Right atrium auricular region (tissue), 2 donors: ENCODE results near the gene ECT2L. TPM values are rescaled to one million over a fixed set of nuclear protein-coding genes. Genes with fewer than 3 reads are reported as not detected.

Experiments used
- DNase-seq: peaks from one replicate; pipeline ENCODE4 v3.0.0-alpha.2; 2019; ENCODE audit warnings: low spot score
- H3K27ac ChIP-seq, 2 donors: fragments of 200-600 bp; sonication (generic); 1 replicate in 1 of 2; 2 replicates in 1 of 2; pipeline ENCODE4 v1.5.1; 2016 to 2019
- H3K27me3 ChIP-seq, 2 donors: fragments of 200-600 bp; sonication (generic); one replicate each; pipeline versions ENCODE4 v1.5.1 to v1.6.0; 2017 to 2019
- H3K36me3 ChIP-seq: fragments of 200-600 bp; sonication (generic); one replicate; pipeline ENCODE4 v1.5.1; 2016
- H3K4me1 ChIP-seq, 2 donors: fragments of 200-600 bp; sonication (generic); one replicate each; pipeline versions ENCODE4 v1.5.1 to v1.6.0; 2017 to 2019
- H3K4me3 ChIP-seq, 2 donors: fragments of 200-600 bp; sonication (generic); 1 replicate in 1 of 2; 2 replicates in 1 of 2; pipeline ENCODE4 v1.5.1; 2017 to 2019; ENCODE audit warnings: mild to moderate bottlenecking in 1 of 2, moderate library complexity in 1 of 2
- H3K9me3 ChIP-seq, 2 donors: fragments of 200-600 bp; sonication (generic); one replicate each; pipeline ENCODE4 v1.5.1; 2019
- total RNA-seq, 2 donors: library from RNA; depleted of rRNA; stranded (reverse); fragments of >200 nt; gene quantifications; one replicate each; pipeline ENCODE4 v1.1.0, GENCODE V29; 2016
- TF ChIP-seq, protein P1 (sequence below), 2 donors: fragments of 200-600 bp; sonication (generic); IDR thresholded peaks; one replicate each; pipeline ENCODE4 v1.5.1; 2019; ENCODE audit warnings: antibody characterized with exemption in 2 of 2

Gene ECT2L
- total RNA-seq, 2 donors from 2014 or later, result 1.1 to 3.5 TPM

- TF ChIP-seq, protein P1, sequence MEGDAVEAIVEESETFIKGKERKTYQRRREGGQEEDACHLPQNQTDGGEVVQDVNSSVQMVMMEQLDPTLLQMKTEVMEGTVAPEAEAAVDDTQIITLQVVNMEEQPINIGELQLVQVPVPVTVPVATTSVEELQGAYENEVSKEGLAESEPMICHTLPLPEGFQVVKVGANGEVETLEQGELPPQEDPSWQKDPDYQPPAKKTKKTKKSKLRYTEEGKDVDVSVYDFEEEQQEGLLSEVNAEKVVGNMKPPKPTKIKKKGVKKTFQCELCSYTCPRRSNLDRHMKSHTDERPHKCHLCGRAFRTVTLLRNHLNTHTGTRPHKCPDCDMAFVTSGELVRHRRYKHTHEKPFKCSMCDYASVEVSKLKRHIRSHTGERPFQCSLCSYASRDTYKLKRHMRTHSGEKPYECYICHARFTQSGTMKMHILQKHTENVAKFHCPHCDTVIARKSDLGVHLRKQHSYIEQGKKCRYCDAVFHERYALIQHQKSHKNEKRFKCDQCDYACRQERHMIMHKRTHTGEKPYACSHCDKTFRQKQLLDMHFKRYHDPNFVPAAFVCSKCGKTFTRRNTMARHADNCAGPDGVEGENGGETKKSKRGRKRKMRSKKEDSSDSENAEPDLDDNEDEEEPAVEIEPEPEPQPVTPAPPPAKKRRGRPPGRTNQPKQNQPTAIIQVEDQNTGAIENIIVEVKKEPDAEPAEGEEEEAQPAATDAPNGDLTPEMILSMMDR (IDR thresholded peaks at IDR 0.05), result no peak
- H3K4me1 ChIP-seq, result peaks cover 0 to 10% of the 10 kb centered on the region in 2 donors
- H3K4me3 ChIP-seq, result no peak overlapping the region
- H3K9me3 ChIP-seq, result no peaks in the 10 kb centered on the region
- no peak overlapping the region for H3K27ac ChIP-seq
- H3K27me3 ChIP-seq, result no peaks in the 10 kb centered on the region
- H3K36me3 ChIP-seq, result no peaks in the 10 kb centered on the region
- DNase-seq, result no peak
Observed at GRCh38 chr6:138848461-138848860, 52.6 kb downstream of the ECT2L start.

- TF ChIP-seq, protein P1 (IDR thresholded peaks at IDR 0.05), result no peak
- H3K27ac ChIP-seq, result no peak overlapping the region
- DNase-seq, result no peak
- H3K36me3 ChIP-seq, result no peaks in the 10 kb centered on the region
- no peaks in the 10 kb centered on the region for H3K27me3 ChIP-seq
- H3K9me3 ChIP-seq, result no peaks in the 10 kb centered on the region
- H3K4me3 ChIP-seq, result no peak overlapping the region
- H3K4me1 ChIP-seq, result no peaks in the 10 kb centered on the region
Observed at GRCh38 chr6:138849791-138850190, 53.9 kb downstream of the ECT2L start.

GRCh38 chr6:138856654-138857053, 60.8 kb downstream of the ECT2L start:
- Histone ChIP-seq H3K36me3 (no peaks in the 10 kb centered on the region), H3K9me3 (no peaks in the 10 kb centered on the region), H3K4me3 (no peak overlapping the region), H3K4me1 (no peaks in the 10 kb centered on the region), H3K27ac (no peak overlapping the region), H3K27me3 (no peaks in the 10 kb centered on the region)
- DNase-seq, result no peak
- TF ChIP-seq, protein P1 (IDR thresholded peaks at IDR 0.05), result no peak

DNA sequence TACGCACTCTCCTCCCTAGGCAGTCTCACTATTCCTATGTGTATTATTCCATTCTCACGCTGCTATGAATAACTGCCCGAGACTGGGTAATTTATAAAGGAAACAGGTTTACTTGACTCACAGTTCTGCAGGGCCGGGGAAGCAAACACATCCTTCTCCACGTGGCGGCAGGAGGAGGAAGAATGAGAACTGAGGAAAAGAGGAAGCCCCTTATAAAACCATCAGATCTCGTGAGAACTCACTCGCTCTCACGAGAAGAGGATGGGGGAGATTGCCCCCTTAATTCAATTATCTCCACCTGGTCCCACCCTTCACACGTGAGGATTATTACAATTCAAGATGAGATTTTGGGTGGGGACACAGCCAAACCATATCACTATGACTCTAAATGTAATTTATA, 61.9 kb downstream of the ECT2L start:
- no peaks in the 10 kb centered on the region for H3K27me3 ChIP-seq

DNA sequence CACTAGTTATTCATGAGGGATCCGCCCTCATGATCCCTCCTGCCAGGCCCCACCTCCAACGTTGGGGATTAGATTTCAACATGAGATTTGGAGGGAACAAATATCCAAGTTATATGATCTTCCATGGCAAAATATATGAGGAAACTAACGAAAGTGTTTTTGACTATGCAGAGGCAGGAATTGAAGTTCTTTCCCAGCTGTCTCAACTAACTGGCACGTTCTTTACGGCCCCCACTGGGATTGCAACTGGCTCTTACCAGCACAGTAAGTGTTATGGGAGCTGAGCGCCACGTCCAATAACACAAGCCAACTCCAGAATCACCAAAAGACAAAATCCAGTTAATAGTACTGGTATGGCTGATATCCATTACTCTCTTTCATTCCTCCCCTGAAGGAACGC, 66.6 kb downstream of the ECT2L start:
- Histone ChIP-seq H3K27ac (peak overlapping the region in 1 of 2 donors; percentile 76), H3K9me3 (no peaks in the 10 kb centered on the region), H3K36me3 (no peaks in the 10 kb centered on the region), H3K27me3 (no peaks in the 10 kb centered on the region), H3K4me3 (no peak overlapping the region), H3K4me1 (no peaks in the 10 kb centered on the region)
- DNase-seq, result no peak
- TF ChIP-seq, protein P1 (IDR thresholded peaks at IDR 0.05), result no peak

More for the DNA sequence above, 61.9 kb downstream of the ECT2L start:
- no peaks in the 10 kb centered on the region for H3K9me3 ChIP-seq
- H3K4me3 ChIP-seq, result no peak overlapping the region
- no peak for DNase-seq
- no peaks in the 10 kb centered on the region for H3K4me1 ChIP-seq
- TF ChIP-seq, protein P1 (IDR thresholded peaks at IDR 0.05), result no peak
- no peaks in the 10 kb centered on the region for H3K36me3 ChIP-seq
- H3K27ac ChIP-seq, result no peak overlapping the region

GRCh38 chr6:138863321-138863720, 67.4 kb downstream of the ECT2L start:
- TF ChIP-seq, protein P1 (IDR thresholded peaks at IDR 0.05), result no peak
- H3K4me1 ChIP-seq, result no peaks in the 10 kb centered on the region
- no peak for DNase-seq
- no peaks in the 10 kb centered on the region for H3K27me3 ChIP-seq
- H3K9me3 ChIP-seq, result no peaks in the 10 kb centered on the region
- H3K4me3 ChIP-seq, result no peak overlapping the region
- H3K27ac ChIP-seq, result peak overlapping the region; percentile 52 to 76
- no peaks in the 10 kb centered on the region for H3K36me3 ChIP-seq
